Hepatocyte (in vitro differentiated cells): Measurements from ENCODE around the gene ITPR2.

Experiments used
- EZH2phosphoT487 ChIP-seq: fragments of 200-600 bp; sonication (generic); IDR thresholded peaks from one replicate; pipeline ENCODE4 v1.6.1; 2018; ENCODE audit warnings: antibody characterized with exemption, mild to moderate bottlenecking, low read depth, moderate library complexity; ENCODE audit not compliant: unreplicated experiment, severe bottlenecking
- TF ChIP-seq, protein P1 (sequence below): fragments of 200-600 bp; sonication (generic); IDR thresholded peaks from 2 replicates; pipeline ENCODE4 v1.5.1; 2016; ENCODE audit warnings: antibody characterized with exemption, mild to moderate bottlenecking; ENCODE audit not compliant: poor library complexity

GRCh38 chr12:26867080-26867479, 34.1 kb upstream of the ITPR2 start:
- TF ChIP-seq EZH2phosphoT487, result no peak
- TF ChIP-seq, protein P1, sequence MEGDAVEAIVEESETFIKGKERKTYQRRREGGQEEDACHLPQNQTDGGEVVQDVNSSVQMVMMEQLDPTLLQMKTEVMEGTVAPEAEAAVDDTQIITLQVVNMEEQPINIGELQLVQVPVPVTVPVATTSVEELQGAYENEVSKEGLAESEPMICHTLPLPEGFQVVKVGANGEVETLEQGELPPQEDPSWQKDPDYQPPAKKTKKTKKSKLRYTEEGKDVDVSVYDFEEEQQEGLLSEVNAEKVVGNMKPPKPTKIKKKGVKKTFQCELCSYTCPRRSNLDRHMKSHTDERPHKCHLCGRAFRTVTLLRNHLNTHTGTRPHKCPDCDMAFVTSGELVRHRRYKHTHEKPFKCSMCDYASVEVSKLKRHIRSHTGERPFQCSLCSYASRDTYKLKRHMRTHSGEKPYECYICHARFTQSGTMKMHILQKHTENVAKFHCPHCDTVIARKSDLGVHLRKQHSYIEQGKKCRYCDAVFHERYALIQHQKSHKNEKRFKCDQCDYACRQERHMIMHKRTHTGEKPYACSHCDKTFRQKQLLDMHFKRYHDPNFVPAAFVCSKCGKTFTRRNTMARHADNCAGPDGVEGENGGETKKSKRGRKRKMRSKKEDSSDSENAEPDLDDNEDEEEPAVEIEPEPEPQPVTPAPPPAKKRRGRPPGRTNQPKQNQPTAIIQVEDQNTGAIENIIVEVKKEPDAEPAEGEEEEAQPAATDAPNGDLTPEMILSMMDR, result no peak
